K562 (cell line): Measurements from ENCODE around the gene THUMPD1. TPM values are rescaled to one million over a fixed set of nuclear protein-coding genes. Genes with fewer than 3 reads are reported as not detected.

Source experiments
- ATAC-seq: fragments of 200-7000 bp; cut with Tn5 transposase; 3 replicates; pipeline ENCODE4 v1.9.1; 2020; ENCODE audit warnings: moderate library complexity
- BruUV-seq: library from RNA; stranded (reverse); fragments of 400-500 nt; replicated peaks from 2 replicates; lab custom pipeline; 2021; lab: Mats Ljungman, UMichigan
- CTCF ChIA-PET: fragments of 300-600 bp; formaldehyde crosslinking; extraction: SDS; loops from one replicate; lab custom pipeline; 2021; ENCODE audit warnings: low intra/inter-chr PET ratio; lab: Yijun Ruan, JAX
- POLR2A ChIA-PET: fragments of 300-600, 350-650 bp; sonication (Branson Sonifier 250); formaldehyde crosslinking; extraction: SDS; loops from one replicate; lab custom pipeline; 2021; ENCODE audit warnings: antibody characterized with exemption, inconsistent platforms; lab: Yijun Ruan, JAX
- DNase-seq, 4 experiments: peaks; one replicate each; pipeline versions ENCODE4 v3.0.0 to v3.0.0-alpha.2; 2011 to 2018; ENCODE audit warnings: low spot score in 3 of 4, mixed read lengths in 3 of 4; ENCODE audit errors: extremely low read depth in 1 of 4
- FAIRE-seq: peaks from 2 replicates; lab custom pipeline; 2011; peaks lifted over from hg19 to GRCh38; lab: Jason Lieb, UNC
- H2AFZ ChIP-seq: 2 replicates; pipeline ENCODE4 v1.6.0; 2011; ENCODE audit warnings: low read depth, low read length, control low read depth, inconsistent platforms
- H3K27ac ChIP-seq: fragments of 200-600 bp; 3 replicates; pipeline ENCODE4 v1.8.0; 2011; ENCODE audit warnings: low read depth, mild to moderate bottlenecking, control low read depth, inconsistent platforms, low read length, moderate library complexity, mixed read lengths; ENCODE audit errors: extremely low read depth
- H3K27me3 ChIP-seq, 2 experiments: fragments of 300-600 bp in 1 of 2; 2 replicates in 1 of 2; 3 replicates in 1 of 2; pipeline versions ENCODE4 v1.6.0 to v1.8.0; 2011; ENCODE audit warnings: inconsistent platforms in 2 of 2, low read length in 2 of 2, mild to moderate bottlenecking in 1 of 2, mixed read lengths in 1 of 2, moderate library complexity in 1 of 2; ENCODE audit not compliant: control insufficient read depth in 2 of 2, insufficient read depth in 2 of 2
- H3K36me3 ChIP-seq: fragments of 300-600 bp; 3 replicates; pipeline ENCODE4 v1.8.0; 2011; ENCODE audit warnings: mild to moderate bottlenecking, low read length, inconsistent platforms; ENCODE audit not compliant: control insufficient read depth, insufficient read depth
- H3K4me1 ChIP-seq, 2 experiments: fragments of 200-600 bp in 1 of 2; replicated peaks in 1 of 2; 2 replicates in 1 of 2; 3 replicates in 1 of 2; pipeline versions ENCODE4 v1.5.1 to v1.8.0; 2011; ENCODE audit warnings: inconsistent platforms in 2 of 2, low read length in 2 of 2, mild to moderate bottlenecking in 1 of 2, mixed read lengths in 1 of 2, moderate library complexity in 1 of 2; ENCODE audit not compliant: control insufficient read depth in 2 of 2, insufficient read depth in 2 of 2
- H3K4me2 ChIP-seq: 2 replicates; pipeline ENCODE4 v1.6.1; 2011; ENCODE audit warnings: low read length, control low read depth, inconsistent platforms, mixed read lengths; ENCODE audit not compliant: insufficient read depth
- H3K4me3 ChIP-seq: fragments of 200-600 bp; sonication (generic), shearing (Covaris generic); 2 replicates; pipeline ENCODE4 v1.5.1; 2016; ENCODE audit warnings: control low read depth, inconsistent platforms
- H3K79me2 ChIP-seq: fragments of 200-600 bp; 3 replicates; pipeline ENCODE4 v1.8.0; 2011; ENCODE audit warnings: low read length, inconsistent platforms; ENCODE audit not compliant: control insufficient read depth, insufficient read depth
- H3K9ac ChIP-seq, 2 experiments: 2 replicates each; pipeline versions ENCODE4 v1.6.0 to v1.6.1; 2011; ENCODE audit warnings: low read depth in 2 of 2, low read length in 2 of 2, control low read depth in 1 of 2, inconsistent platforms in 1 of 2, mild to moderate bottlenecking in 1 of 2, mixed read lengths in 1 of 2; ENCODE audit not compliant: insufficient read depth in 1 of 2
- H3K9me1 ChIP-seq: one replicate; pipeline ENCODE4 v1.6.0; 2011; ENCODE audit warnings: inconsistent platforms, mild to moderate bottlenecking, low read length, moderate library complexity; ENCODE audit not compliant: control insufficient read depth, insufficient read depth
- H3K9me3 ChIP-seq: replicated peaks from 2 replicates; pipeline ENCODE4 v1.5.1; 2011; ENCODE audit warnings: low read depth, low read length, inconsistent platforms; ENCODE audit not compliant: control insufficient read depth, insufficient read depth
- H4K20me1 ChIP-seq: replicated peaks from 2 replicates; pipeline ENCODE4 v1.6.1; 2011; ENCODE audit warnings: low read length, inconsistent platforms, mixed read lengths; ENCODE audit not compliant: control insufficient read depth, insufficient read depth
- CBFA2T2 ChIP-seq: fragments of 450-650 bp; conservative IDR thresholded peaks from 2 replicates; pipeline ENCODE4 v1.6.1; 2017; ENCODE audit warnings: mild to moderate bottlenecking
- HSF4 ChIP-seq: fragments of 250-450 bp; sonication (Bioruptor Pico); IDR thresholded peaks from 2 replicates; pipeline ENCODE4 v2.1.2; 2022; ENCODE audit warnings: mild to moderate bottlenecking, moderate library complexity, borderline replicate concordance
- MYNN ChIP-seq, 2 experiments: sonication (generic); formaldehyde crosslinking in 1 of 2; IDR thresholded peaks; 2 replicates each; pipeline versions ENCODE4 v1.5.0 to v1.6.1; 2016 to 2020; ENCODE audit warnings: antibody characterized with exemption in 1 of 2, missing genetic modification reagents in 1 of 2
- NBN ChIP-seq: fragments of 450-650 bp; IDR thresholded peaks from 2 replicates; pipeline ENCODE4 v1.6.1; 2016; ENCODE audit warnings: low read depth, mild to moderate bottlenecking
- RBM15 ChIP-seq: fragments of 200-400 bp; formaldehyde crosslinking; IDR thresholded peaks from 2 replicates; pipeline ENCODE4 v1.6.1; 2018; ENCODE audit warnings: mild to moderate bottlenecking, low read length, moderate library complexity; ENCODE audit not compliant: insufficient read depth
- WGBS: fragments of 100-300 bp; shearing (Covaris generic); methylation state at CpG from one replicate; pipeline ENCODE4 v1.1.6; 2016; ENCODE audit warnings: low coverage, mixed read lengths; ENCODE audit not compliant: insufficient coverage; ENCODE audit errors: missing lambda C conversion rate; 5-methylcytosine and 5-hydroxymethylcytosine counted together
- in situ Hi-C: fragments of 300-500 bp; cut with MboI; formaldehyde crosslinking; loops from 4 replicates; pipeline ENCODE4 v1.15.0; 2018; ENCODE audit warnings: inconsistent platforms, mixed read lengths
- intact Hi-C: fragments of 100-400 bp; cut with micrococcal nuclease; formaldehyde crosslinking; loops from 2 replicates; pipeline ENCODE4 v1.14.2; 2022
- polyA plus RNA-seq, 8 experiments: library from polyadenylated mRNA; depleted of rRNA in 4 of 8; stranded (reverse) in 5 of 8; unstranded in 3 of 8; fragments of >200 nt; fragmentation: Nextera tagmentation in 2 of 8; fragmentation: Illumina TruSeq in 1 of 8; extraction: Ambion mirVana in 2 of 8; extraction: Trizol in 1 of 8; gene quantifications; 2 replicates each; pipeline versions ENCODE4 v1.2.1 to v1.2.3, GENCODE V29; 2011 to 2014; ENCODE audit warnings: inconsistent platforms in 1 of 8, missing spikeins in 1 of 8
- total RNA-seq, 7 experiments: library from RNA; depleted of rRNA in 6 of 7; stranded (reverse); fragments of >200 nt in 6 of 7; fragmentation: Illumina TruSeq in 2 of 7; extraction: Trizol in 2 of 7; gene quantifications; 2 replicates each; pipeline versions ENCODE4 v1.2.1 to v1.2.3, GENCODE V29; 2011 to 2021; ENCODE audit warnings: low replicate concordance in 1 of 7
- TF ChIP-seq, protein P1 (sequence below): sonication (generic); formaldehyde crosslinking; IDR thresholded peaks from 2 replicates; pipeline ENCODE4 v1.8.0; 2023; ENCODE audit warnings: missing genetic modification reagents, mild to moderate bottlenecking, borderline replicate concordance
- TF ChIP-seq, protein P2 (sequence below): IDR thresholded peaks from 2 replicates; pipeline ENCODE4 v1.6.1; 2016; ENCODE audit warnings: missing genetic modification characterization, missing compliant biosample characterization
- TF ChIP-seq, protein P3 (sequence below): fragments of 450-650 bp; IDR thresholded peaks from 2 replicates; pipeline ENCODE4 v1.6.1; 2017; ENCODE audit warnings: antibody characterized with exemption
- TF ChIP-seq, protein P4 (sequence below), 2 experiments: fragments of 200-800 bp in 1 of 2; sonication (Bioruptor generic) in 1 of 2; sonication (generic) in 1 of 2; formaldehyde crosslinking in 1 of 2; IDR thresholded peaks in 1 of 2; conservative IDR thresholded peaks in 1 of 2; 2 replicates each; pipeline versions ENCODE4 v1.5.0 to v1.6.1; 2016 to 2020; ENCODE audit warnings: missing compliant biosample characterization in 1 of 2, missing genetic modification characterization in 1 of 2, missing genetic modification reagents in 1 of 2

Gene THUMPD1
- total and polyA plus RNA-seq, 9 of the 15 experiments (the other 6 are each of a cell fraction or from before 2014, with no cell fraction given), result 37.8 to 101 (median 56.8) TPM

DNA sequence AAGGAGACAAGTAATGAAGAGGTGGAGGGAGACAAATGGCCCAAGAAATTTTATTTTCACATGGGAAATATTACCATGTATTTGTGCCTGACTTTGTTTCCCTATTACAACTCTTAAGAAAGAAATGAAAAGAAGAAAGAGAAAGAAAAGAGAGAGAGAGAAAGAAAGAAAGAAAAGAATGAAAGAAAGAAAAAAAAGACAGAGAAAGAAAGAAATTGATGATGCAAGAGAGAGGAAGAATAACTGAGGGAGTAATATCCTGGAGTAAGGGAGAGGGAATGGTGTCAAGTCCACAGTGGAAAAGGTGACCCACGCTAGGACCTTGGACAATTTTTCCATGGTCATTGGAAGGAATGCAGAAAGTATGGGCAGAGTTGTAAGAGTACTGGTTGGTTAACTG lies 12.1 kb upstream of the THUMPD1 start:
- 36% methylated on average over 1 of the region's 1 CpG for WGBS
- POLR2A ChIA-PET, result interaction anchor here (0.6 to 1.4 kb wide), 2 partner anchors 8 to 9 kb away, joined by 3 to 7 read pairs; no protein-coding TSS in a partner anchor
- FAIRE-seq (no peak), ATAC-seq (peak; percentile 25; the same call in 1 of the 3 replicates), DNase-seq (no peak)
- Histone ChIP-seq H3K9ac (no peak overlapping the region), H3K4me2 (no peak overlapping the region), H3K9me1 (no peaks in the 10 kb centered on the region), H3K4me3 (no peak overlapping the region), H3K9me3 (peaks cover 15% of the 10 kb centered on the region), H3K27ac (no peak overlapping the region), H2AFZ (peak overlapping the region; percentile 54), H3K27me3 (no peaks in the 10 kb centered on the region), H3K79me2 (no peaks in the 10 kb centered on the region), H3K4me1 (peaks cover 7 to 20% of the 10 kb centered on the region in 2 experiments; a peak in 2 of 5 replicates), H4K20me1 (no peaks in the 10 kb centered on the region), H3K36me3 (peaks cover 7% of the 10 kb centered on the region; the same call in 1 of the 3 replicates)
- intact Hi-C loops, result no loop called here
- BruUV-seq, result no TSS peak
- in situ Hi-C loops, result no loop called here
- CTCF ChIA-PET, result no interaction called here
- TF ChIP-seq MYNN (IDR thresholded peaks at IDR 0.05) (no peak), MYNN (CRISPR knock-in tag; IDR thresholded peaks at IDR 0.05) (no peak), RBM15 (no peak), HSF4 (CRISPR knock-in tag) (no peak), NBN (0 out of 2 replicates have a peak, but pooled peaks have one; percentile 32), CBFA2T2 (no peak)
- TF ChIP-seq, protein P1, sequence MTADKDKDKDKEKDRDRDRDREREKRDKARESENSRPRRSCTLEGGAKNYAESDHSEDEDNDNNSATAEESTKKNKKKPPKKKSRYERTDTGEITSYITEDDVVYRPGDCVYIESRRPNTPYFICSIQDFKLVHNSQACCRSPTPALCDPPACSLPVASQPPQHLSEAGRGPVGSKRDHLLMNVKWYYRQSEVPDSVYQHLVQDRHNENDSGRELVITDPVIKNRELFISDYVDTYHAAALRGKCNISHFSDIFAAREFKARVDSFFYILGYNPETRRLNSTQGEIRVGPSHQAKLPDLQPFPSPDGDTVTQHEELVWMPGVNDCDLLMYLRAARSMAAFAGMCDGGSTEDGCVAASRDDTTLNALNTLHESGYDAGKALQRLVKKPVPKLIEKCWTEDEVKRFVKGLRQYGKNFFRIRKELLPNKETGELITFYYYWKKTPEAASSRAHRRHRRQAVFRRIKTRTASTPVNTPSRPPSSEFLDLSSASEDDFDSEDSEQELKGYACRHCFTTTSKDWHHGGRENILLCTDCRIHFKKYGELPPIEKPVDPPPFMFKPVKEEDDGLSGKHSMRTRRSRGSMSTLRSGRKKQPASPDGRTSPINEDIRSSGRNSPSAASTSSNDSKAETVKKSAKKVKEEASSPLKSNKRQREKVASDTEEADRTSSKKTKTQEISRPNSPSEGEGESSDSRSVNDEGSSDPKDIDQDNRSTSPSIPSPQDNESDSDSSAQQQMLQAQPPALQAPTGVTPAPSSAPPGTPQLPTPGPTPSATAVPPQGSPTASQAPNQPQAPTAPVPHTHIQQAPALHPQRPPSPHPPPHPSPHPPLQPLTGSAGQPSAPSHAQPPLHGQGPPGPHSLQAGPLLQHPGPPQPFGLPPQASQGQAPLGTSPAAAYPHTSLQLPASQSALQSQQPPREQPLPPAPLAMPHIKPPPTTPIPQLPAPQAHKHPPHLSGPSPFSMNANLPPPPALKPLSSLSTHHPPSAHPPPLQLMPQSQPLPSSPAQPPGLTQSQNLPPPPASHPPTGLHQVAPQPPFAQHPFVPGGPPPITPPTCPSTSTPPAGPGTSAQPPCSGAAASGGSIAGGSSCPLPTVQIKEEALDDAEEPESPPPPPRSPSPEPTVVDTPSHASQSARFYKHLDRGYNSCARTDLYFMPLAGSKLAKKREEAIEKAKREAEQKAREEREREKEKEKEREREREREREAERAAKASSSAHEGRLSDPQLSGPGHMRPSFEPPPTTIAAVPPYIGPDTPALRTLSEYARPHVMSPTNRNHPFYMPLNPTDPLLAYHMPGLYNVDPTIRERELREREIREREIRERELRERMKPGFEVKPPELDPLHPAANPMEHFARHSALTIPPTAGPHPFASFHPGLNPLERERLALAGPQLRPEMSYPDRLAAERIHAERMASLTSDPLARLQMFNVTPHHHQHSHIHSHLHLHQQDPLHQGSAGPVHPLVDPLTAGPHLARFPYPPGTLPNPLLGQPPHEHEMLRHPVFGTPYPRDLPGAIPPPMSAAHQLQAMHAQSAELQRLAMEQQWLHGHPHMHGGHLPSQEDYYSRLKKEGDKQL (CRISPR knock-in tag), result no peak
- TF ChIP-seq, protein P2, sequence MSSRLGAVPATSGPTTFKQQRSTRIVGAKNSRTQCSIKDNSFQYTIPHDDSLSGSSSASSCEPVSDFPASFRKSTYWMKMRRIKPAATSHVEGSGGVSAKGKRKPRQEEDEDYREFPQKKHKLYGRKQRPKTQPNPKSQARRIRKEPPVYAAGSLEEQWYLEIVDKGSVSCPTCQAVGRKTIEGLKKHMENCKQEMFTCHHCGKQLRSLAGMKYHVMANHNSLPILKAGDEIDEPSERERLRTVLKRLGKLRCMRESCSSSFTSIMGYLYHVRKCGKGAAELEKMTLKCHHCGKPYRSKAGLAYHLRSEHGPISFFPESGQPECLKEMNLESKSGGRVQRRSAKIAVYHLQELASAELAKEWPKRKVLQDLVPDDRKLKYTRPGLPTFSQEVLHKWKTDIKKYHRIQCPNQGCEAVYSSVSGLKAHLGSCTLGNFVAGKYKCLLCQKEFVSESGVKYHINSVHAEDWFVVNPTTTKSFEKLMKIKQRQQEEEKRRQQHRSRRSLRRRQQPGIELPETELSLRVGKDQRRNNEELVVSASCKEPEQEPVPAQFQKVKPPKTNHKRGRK (tag), result peak; percentile 59; the same call in 1 of the 2 replicates
- TF ChIP-seq, protein P3, sequence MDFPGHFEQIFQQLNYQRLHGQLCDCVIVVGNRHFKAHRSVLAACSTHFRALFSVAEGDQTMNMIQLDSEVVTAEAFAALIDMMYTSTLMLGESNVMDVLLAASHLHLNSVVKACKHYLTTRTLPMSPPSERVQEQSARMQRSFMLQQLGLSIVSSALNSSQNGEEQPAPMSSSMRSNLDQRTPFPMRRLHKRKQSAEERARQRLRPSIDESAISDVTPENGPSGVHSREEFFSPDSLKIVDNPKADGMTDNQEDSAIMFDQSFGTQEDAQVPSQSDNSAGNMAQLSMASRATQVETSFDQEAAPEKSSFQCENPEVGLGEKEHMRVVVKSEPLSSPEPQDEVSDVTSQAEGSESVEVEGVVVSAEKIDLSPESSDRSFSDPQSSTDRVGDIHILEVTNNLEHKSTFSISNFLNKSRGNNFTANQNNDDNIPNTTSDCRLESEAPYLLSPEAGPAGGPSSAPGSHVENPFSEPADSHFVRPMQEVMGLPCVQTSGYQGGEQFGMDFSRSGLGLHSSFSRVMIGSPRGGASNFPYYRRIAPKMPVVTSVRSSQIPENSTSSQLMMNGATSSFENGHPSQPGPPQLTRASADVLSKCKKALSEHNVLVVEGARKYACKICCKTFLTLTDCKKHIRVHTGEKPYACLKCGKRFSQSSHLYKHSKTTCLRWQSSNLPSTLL, result peak; percentile 30; the same call in 1 of the 2 replicates
- TF ChIP-seq, protein P4, sequence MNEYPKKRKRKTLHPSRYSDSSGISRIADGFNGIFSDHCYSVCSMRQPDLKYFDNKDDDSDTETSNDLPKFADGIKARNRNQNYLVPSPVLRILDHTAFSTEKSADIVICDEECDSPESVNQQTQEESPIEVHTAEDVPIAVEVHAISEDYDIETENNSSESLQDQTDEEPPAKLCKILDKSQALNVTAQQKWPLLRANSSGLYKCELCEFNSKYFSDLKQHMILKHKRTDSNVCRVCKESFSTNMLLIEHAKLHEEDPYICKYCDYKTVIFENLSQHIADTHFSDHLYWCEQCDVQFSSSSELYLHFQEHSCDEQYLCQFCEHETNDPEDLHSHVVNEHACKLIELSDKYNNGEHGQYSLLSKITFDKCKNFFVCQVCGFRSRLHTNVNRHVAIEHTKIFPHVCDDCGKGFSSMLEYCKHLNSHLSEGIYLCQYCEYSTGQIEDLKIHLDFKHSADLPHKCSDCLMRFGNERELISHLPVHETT (CRISPR knock-in tag; conservative IDR thresholded peaks at IDR 0.05 in 1 of 2, IDR thresholded peaks at IDR 0.05 in 1 of 2), result 0 out of 4 replicates have a peak, but pooled peaks of 1 of the 2 experiments have one; percentile 22
